Measurements from ENCODE around the gene ARAP2. TPM values are rescaled to one million over a fixed set of nuclear protein-coding genes. Genes with fewer than 3 reads are reported as not detected.
A peak's percentile ranks its signal among the peaks of the same experiment; 100 is the strongest.

The ARAP2 gene
- total RNA-seq, 2 donors from 2014 or later = 124 to 156 TPM

- peaks cover 13% of the 10 kb centered on the region for H3K36me3 Mint-ChIP-seq
- H3K4me1 Mint-ChIP-seq (ENCODE audit: low read depth in 2 of 2) = peaks cover 28% of the 10 kb centered on the region in 2 donors
- H3K4me3 Mint-ChIP-seq = no peak overlapping the region
- peak overlapping the region; percentile 61 to 79 for H3K27ac Mint-ChIP-seq
- H3K9me3 Mint-ChIP-seq = no peaks in the 10 kb centered on the region
- ATAC-seq = no peak
- no peaks in the 10 kb centered on the region for H3K27me3 Mint-ChIP-seq
- no peak for DNase-seq (ENCODE audit: low spot score)
Measured at GRCh38 chr4:36173905-36174304, 70.4 kb downstream of the ARAP2 start.

- no peak for ATAC-seq
Measured at GRCh38 chr4:36172656-36173055, 71.7 kb downstream of the ARAP2 start.

GRCh38 chr4:36168127-36168878, 76.0 kb downstream of the ARAP2 start:
- Mint-ChIP-seq H3K36me3 (peaks cover 10% of the 10 kb centered on the region), H3K27ac (peak overlapping the region; percentile 8 to 44), H3K4me3 (peak overlapping the region; percentile 27), H3K27me3 (no peaks in the 10 kb centered on the region), H3K9me3 (no peaks in the 10 kb centered on the region), H3K4me1 (ENCODE audit: low read depth in 2 of 2) (peaks cover 18 to 35% of the 10 kb centered on the region in 2 donors)
- ATAC-seq (no peak), DNase-seq (ENCODE audit: low spot score) (no peak)

More at GRCh38 chr4:36172656-36173055, 71.7 kb downstream of the ARAP2 start:
- Mint-ChIP-seq H3K36me3 (peaks cover 7% of the 10 kb centered on the region), H3K4me3 (no peak overlapping the region), H3K27ac (no peak overlapping the region), H3K4me1 (ENCODE audit: low read depth in 2 of 2) (peaks cover 22 to 32% of the 10 kb centered on the region in 2 donors), H3K27me3 (no peaks in the 10 kb centered on the region), H3K9me3 (no peaks in the 10 kb centered on the region)
- no peak for DNase-seq (ENCODE audit: low spot score)

- no peaks in the 10 kb centered on the region for H3K27me3 Mint-ChIP-seq
- H3K4me1 Mint-ChIP-seq (ENCODE audit: low read depth in 2 of 2) = peaks cover 27 to 43% of the 10 kb centered on the region in 2 donors
- ATAC-seq (no peak), DNase-seq (ENCODE audit: low spot score) (no peak)
- no peaks in the 10 kb centered on the region for H3K9me3 Mint-ChIP-seq
- peaks cover 20% of the 10 kb centered on the region for H3K36me3 Mint-ChIP-seq
- no peak overlapping the region for H3K4me3 Mint-ChIP-seq
- no peak overlapping the region for H3K27ac Mint-ChIP-seq
Measured at GRCh38 chr4:36165631-36166005, 78.7 kb downstream of the ARAP2 start.

- peaks cover 20% of the 10 kb centered on the region for H3K36me3 Mint-ChIP-seq
Measured at GRCh38 chr4:36164900-36165630, 79.2 kb downstream of the ARAP2 start.

GRCh38 chr4:36163198-36163597, 81.1 kb downstream of the ARAP2 start:
- DNase-seq (ENCODE audit: low spot score) (no peak), ATAC-seq (no peak)
- Mint-ChIP-seq H3K36me3 (peaks cover 22% of the 10 kb centered on the region), H3K9me3 (no peaks in the 10 kb centered on the region), H3K27me3 (no peaks in the 10 kb centered on the region), H3K4me1 (ENCODE audit: low read depth in 2 of 2) (peaks cover 14 to 24% of the 10 kb centered on the region in 2 donors), H3K4me3 (no peak overlapping the region), H3K27ac (peak overlapping the region; percentile 27)

More at GRCh38 chr4:36164900-36165630, 79.2 kb downstream of the ARAP2 start:
- H3K27ac Mint-ChIP-seq = no peak overlapping the region
- no peak overlapping the region for H3K4me3 Mint-ChIP-seq
- peaks cover 25 to 41% of the 10 kb centered on the region in 2 donors for H3K4me1 Mint-ChIP-seq (ENCODE audit: low read depth in 2 of 2)
- ATAC-seq (no peak), DNase-seq (ENCODE audit: low spot score) (no peak)
- no peaks in the 10 kb centered on the region for H3K9me3 Mint-ChIP-seq
- no peaks in the 10 kb centered on the region for H3K27me3 Mint-ChIP-seq

GRCh38 chr4:36159208-36159607, 85.1 kb downstream of the ARAP2 start:
- H3K9me3 Mint-ChIP-seq = no peaks in the 10 kb centered on the region
- H3K4me1 Mint-ChIP-seq (ENCODE audit: low read depth in 2 of 2) = peaks cover 21% of the 10 kb centered on the region in 2 donors
- ATAC-seq (no peak), DNase-seq (ENCODE audit: low spot score) (no peak)
- peak overlapping the region in 1 of 2 donors; percentile 25 for H3K27ac Mint-ChIP-seq
- no peak overlapping the region for H3K4me3 Mint-ChIP-seq
- peaks cover 30% of the 10 kb centered on the region for H3K36me3 Mint-ChIP-seq
- H3K27me3 Mint-ChIP-seq = no peaks in the 10 kb centered on the region

GRCh38 chr4:36152735-36153134, 91.6 kb downstream of the ARAP2 start:
- peak overlapping the region in 1 of 2 donors; percentile 60 for H3K27ac Mint-ChIP-seq
- peaks cover 22% of the 10 kb centered on the region for H3K36me3 Mint-ChIP-seq
- H3K27me3 Mint-ChIP-seq = no peaks in the 10 kb centered on the region
- no peak overlapping the region for H3K4me3 Mint-ChIP-seq
- no peak for ATAC-seq
- H3K4me1 Mint-ChIP-seq (ENCODE audit: low read depth in 2 of 2) = peaks cover 14 to 22% of the 10 kb centered on the region in 2 donors
- no peaks in the 10 kb centered on the region for H3K9me3 Mint-ChIP-seq
- no peak for DNase-seq (ENCODE audit: low spot score)

- Mint-ChIP-seq H3K4me1 (ENCODE audit: low read depth in 2 of 2) (peaks cover 27 to 36% of the 10 kb centered on the region in 2 donors), H3K27ac (peak overlapping the region; percentile 0 to 55), H3K9me3 (no peaks in the 10 kb centered on the region), H3K36me3 (peaks cover 29% of the 10 kb centered on the region), H3K27me3 (no peaks in the 10 kb centered on the region), H3K4me3 (no peak overlapping the region)
- DNase-seq (ENCODE audit: low spot score) (no peak), ATAC-seq (no peak)
Measured at GRCh38 chr4:36142504-36142903, 101.8 kb downstream of the ARAP2 start.

GRCh38 chr4:36141186-36141585, 103.1 kb downstream of the ARAP2 start:
- H3K9me3 Mint-ChIP-seq = no peaks in the 10 kb centered on the region
- H3K4me1 Mint-ChIP-seq (ENCODE audit: low read depth in 2 of 2) = peaks cover 23 to 33% of the 10 kb centered on the region in 2 donors
- ATAC-seq (no peak), DNase-seq (ENCODE audit: low spot score) (no peak)
- peaks cover 24% of the 10 kb centered on the region for H3K36me3 Mint-ChIP-seq
- H3K27me3 Mint-ChIP-seq = no peaks in the 10 kb centered on the region
- no peak overlapping the region for H3K27ac Mint-ChIP-seq
- no peak overlapping the region for H3K4me3 Mint-ChIP-seq

- H3K9me3 Mint-ChIP-seq = no peaks in the 10 kb centered on the region
- peaks cover 18 to 27% of the 10 kb centered on the region in 2 donors for H3K4me1 Mint-ChIP-seq (ENCODE audit: low read depth in 2 of 2)
- peaks cover 16% of the 10 kb centered on the region for H3K36me3 Mint-ChIP-seq
- no peak overlapping the region for H3K4me3 Mint-ChIP-seq
- H3K27me3 Mint-ChIP-seq = no peaks in the 10 kb centered on the region
- ATAC-seq (no peak), DNase-seq (ENCODE audit: low spot score) (no peak)
- H3K27ac Mint-ChIP-seq = peak overlapping the region in 1 of 2 donors; percentile 69
Measured at GRCh38 chr4:36140421-36140820, 103.9 kb downstream of the ARAP2 start.

- H3K4me3 Mint-ChIP-seq = no peak overlapping the region
- DNase-seq (ENCODE audit: low spot score) (no peak), ATAC-seq (no peak)
- no peaks in the 10 kb centered on the region for H3K9me3 Mint-ChIP-seq
- H3K4me1 Mint-ChIP-seq (ENCODE audit: low read depth in 2 of 2) = peaks cover 18 to 22% of the 10 kb centered on the region in 2 donors
- H3K27ac Mint-ChIP-seq = no peak overlapping the region
- H3K36me3 Mint-ChIP-seq = peaks cover 16% of the 10 kb centered on the region
- H3K27me3 Mint-ChIP-seq = no peaks in the 10 kb centered on the region
Measured at GRCh38 chr4:36138220-36138619, 106.1 kb downstream of the ARAP2 start.

- no peak overlapping the region for H3K27ac Mint-ChIP-seq
- ATAC-seq = no peak
- H3K4me3 Mint-ChIP-seq = no peak overlapping the region
Measured at GRCh38 chr4:36137336-36137735, 107.0 kb downstream of the ARAP2 start.

GRCh38 chr4:36133658-36134057, 110.7 kb downstream of the ARAP2 start:
- Mint-ChIP-seq H3K4me3 (no peak overlapping the region), H3K27ac (no peak overlapping the region), H3K9me3 (no peaks in the 10 kb centered on the region), H3K4me1 (ENCODE audit: low read depth in 2 of 2) (peaks cover 19 to 21% of the 10 kb centered on the region in 2 donors), H3K36me3 (peaks cover 18% of the 10 kb centered on the region), H3K27me3 (no peaks in the 10 kb centered on the region)
- no peak for ATAC-seq
- no peak for DNase-seq (ENCODE audit: low spot score)

More at GRCh38 chr4:36137336-36137735, 107.0 kb downstream of the ARAP2 start:
- Mint-ChIP-seq H3K4me1 (ENCODE audit: low read depth in 2 of 2) (peaks cover 11 to 14% of the 10 kb centered on the region in 2 donors), H3K36me3 (peaks cover 10% of the 10 kb centered on the region), H3K9me3 (no peaks in the 10 kb centered on the region), H3K27me3 (no peaks in the 10 kb centered on the region)
- DNase-seq (ENCODE audit: low spot score) = no peak

Measured in natural killer cell treated with Interleukin-12 subunit alpha and Interleukin-12 subunit beta and Interleukin-15 and Interleukin-18, amount 100 ng/mL, for 72 hours (primary cell).